Activated CD8-positive, alpha-beta memory T cell treated with anti-CD3 and anti-CD28 coated beads, Interleukin-2, amount 50 U/mL, for 1 hour (primary cell): ENCODE data around the gene TXNDC9.
"Not testable (repeated sequence)": the region's sequence is repeated elsewhere in the genome, so short reads cannot be mapped to it uniquely, and the experiment has no call there.

Experiments used
- DNase-seq: peaks from one replicate; pipeline ENCODE4 v3.0.0-alpha.2; 2020; ENCODE audit errors: extremely low read depth

The TXNDC9 gene, protein sequence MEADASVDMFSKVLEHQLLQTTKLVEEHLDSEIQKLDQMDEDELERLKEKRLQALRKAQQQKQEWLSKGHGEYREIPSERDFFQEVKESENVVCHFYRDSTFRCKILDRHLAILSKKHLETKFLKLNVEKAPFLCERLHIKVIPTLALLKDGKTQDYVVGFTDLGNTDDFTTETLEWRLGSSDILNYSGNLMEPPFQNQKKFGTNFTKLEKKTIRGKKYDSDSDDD

GRCh38 chr2:99335911-99336803, at the start of gene TXNDC9:
TSS of gene TXNDC9 (minus strand) at chr2:99336333. CDS start at chr2:99333210, 3,123 bp downstream.
- DNase-seq: peak; percentile 94

GRCh38 chr2:99382143-99382542, 46.0 kb upstream of the TXNDC9 start:
- DNase-seq: no peak

DNA sequence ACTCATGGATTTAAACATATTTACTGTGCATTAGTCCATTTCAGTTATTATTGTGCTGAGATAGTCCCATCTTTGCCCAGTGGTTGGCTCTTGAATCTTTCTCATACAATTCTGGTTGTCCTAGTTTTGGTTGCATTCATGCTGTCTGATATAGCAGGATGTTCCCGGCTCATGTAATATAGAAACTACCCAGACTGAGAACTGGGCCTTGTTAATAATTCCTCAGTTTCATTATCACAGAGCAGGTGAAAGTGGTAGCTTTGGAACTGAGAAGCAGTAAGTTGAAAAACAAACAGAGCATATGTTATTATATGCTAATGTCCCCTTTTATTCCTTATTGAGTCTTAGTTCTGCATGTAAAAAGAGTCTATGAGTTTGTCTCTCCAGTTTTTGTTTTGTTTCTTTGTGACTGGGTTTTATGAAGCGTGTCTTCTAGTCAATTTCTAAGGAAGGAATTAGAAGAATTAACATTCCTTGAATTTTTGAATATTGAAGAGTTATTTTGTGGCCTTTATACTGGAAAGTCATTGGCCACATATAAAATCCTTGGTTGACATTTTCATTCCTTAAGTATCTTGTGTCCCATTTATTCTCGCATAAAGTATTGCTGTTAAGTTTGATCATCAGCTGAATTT, 44.4 kb upstream of the TXNDC9 start:
- DNase-seq: no peak

- no peak for DNase-seq
Observed at GRCh38 chr2:99377879-99378278, 41.7 kb upstream of the TXNDC9 start.

DNA sequence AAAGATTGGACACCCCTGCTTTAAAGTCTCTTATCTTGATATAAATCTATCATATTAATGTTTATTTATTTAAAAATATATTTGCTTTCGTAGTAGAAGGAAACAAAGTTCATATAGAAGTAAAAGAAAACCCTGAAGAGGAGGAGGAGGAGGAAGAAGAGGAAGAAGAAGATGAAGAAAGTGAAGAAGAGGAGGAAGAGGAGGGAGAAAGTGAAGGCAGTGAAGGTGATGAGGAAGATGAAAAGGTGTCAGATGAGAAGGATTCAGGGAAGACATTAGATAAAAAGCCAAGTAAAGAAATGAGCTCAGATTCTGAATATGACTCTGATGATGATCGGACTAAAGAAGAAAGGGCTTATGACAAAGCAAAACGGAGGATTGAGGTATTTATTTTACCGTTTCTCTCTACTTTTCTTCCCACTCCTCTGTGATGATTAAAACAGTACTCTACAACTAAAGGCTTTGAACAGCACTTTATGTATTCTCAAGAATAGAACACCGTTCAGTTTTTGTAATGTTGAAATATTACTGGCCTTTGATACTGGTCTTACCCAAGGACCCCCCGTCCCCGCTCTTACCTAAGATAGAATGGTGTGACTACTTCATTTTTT, 40.2 kb upstream of the TXNDC9 start:
- no peak for DNase-seq

GRCh38 chr2:99374747-99375146, 38.6 kb upstream of the TXNDC9 start:
- no peak for DNase-seq

- no peak for DNase-seq
Observed at GRCh38 chr2:99373144-99373543, 37.0 kb upstream of the TXNDC9 start.

DNA sequence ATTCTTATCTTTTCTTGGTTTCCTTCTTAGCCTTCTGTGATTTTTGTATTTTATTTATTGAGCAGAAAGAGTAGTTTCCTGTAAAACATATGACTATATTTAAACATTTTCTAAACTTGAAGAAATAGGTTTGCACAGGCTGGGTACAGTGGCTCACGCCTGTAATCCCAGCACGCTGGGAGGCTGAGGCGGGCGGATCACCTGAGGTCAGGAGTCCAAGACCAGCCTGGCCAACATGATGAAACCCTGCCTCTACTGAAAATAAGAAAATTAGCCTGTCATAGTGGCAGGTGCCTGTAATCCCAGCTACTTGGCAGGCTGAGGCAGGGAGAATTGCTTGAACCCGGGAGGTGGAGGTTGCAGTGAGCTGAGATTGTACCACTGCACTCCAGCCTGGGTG, 32.7 kb upstream of the TXNDC9 start:
- DNase-seq: not testable (repeated sequence)

DNA sequence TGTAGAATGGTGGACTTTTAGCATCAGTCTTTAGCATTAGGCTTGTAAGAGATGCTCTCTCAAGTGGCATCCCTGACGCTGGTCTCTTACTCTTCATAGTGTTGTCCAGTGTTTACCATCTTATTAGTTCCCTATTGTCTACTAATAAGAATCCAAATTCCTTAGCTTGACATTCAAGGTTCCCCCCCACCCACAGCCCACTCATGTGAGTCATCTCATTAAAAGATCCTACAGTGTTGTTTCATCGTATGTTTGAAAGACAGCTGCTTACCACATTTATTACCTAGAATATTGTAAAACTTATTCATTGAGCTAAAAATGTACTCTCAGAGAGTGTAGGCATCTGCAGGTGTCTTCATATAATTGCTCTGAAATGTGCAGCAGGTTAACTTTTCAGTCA, 29.5 kb upstream of the TXNDC9 start:
- no peak for DNase-seq

DNA sequence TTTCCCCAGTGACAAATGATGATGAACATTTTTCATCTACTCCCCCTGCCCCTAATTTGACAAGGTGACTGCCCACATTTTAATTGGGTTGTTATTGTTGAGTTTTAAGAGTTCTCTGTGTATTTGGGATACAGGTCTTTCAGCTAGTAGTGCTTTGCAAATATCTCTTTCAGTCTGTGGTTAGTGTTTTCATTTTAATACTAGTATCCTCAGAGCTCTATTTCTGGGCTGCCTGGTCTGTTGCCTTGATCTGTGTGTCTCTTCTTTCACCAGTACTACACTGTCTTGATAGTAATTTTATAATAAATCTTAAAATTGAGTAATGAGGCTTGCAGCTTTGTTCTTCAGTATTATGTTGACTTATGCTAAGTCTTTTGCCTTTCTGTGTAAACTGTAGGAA, 20.7 kb upstream of the TXNDC9 start:
- no peak for DNase-seq

DNA sequence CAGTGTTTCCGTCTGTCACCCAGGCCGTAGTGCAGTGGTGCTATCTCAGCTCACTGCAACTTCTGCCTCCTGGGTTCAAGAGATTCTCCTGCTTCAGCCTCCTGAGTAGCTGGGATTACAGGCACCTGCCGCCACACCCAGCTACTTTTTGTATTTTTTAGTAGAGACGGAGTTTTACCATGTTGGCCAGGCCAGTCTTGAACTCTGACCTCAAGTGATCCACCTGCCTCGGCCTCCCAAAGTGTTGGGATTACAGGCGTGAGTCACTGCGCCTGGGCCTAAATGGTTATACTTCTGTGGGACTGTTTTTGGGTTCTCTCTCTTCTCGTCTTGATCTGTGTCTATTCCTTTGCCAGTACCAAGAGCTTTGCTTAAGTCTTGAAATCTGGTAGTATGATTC, 18.7 kb upstream of the TXNDC9 start:
- DNase-seq: not testable (repeated sequence)

DNA sequence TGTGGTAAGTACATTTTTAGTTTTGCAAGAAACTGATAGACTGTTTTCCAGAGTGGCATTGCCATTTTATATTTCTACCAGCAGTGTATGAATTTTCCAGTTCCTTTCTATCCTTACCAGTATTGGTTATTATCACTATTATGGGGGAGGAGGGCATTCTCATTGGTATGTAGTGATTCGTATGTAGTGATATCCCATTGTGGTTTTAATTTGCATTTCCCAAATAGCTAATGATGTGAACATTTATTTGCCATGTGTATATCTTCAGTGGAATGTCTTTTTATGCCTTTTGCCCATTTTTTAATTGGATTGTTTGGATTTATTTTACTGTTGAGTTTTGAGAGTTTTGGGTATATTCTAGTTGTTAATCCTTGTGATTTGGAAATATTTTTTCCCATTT, 17.9 kb upstream of the TXNDC9 start:
- DNase-seq: no peak

GRCh38 chr2:99350194-99350593, 14.1 kb upstream of the TXNDC9 start:
- no peak for DNase-seq

DNA sequence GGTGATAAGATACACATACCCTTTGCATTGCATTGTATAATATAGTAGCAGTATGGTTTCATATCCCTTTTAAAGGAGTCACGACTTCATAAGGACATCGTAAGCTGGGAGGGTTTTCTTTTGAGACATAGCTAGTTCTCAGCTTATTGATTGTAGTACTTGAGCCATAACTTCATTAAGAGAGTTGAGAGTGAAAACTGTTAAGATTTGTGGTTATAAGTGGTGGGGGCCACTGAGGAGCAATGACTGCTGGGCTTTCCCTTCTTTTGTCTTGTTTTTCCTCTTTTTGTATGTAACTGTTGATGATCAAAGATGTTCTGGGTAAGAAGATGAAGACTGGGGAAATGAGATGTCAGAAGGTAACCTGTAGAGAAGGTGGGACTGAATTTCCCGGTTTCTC, 12.0 kb upstream of the TXNDC9 start:
- no peak for DNase-seq

GRCh38 chr2:99346218-99346617, 10.1 kb upstream of the TXNDC9 start:
- DNase-seq: no peak

GRCh38 chr2:99345446-99345845, 9.3 kb upstream of the TXNDC9 start:
- not testable (repeated sequence) for DNase-seq

DNA sequence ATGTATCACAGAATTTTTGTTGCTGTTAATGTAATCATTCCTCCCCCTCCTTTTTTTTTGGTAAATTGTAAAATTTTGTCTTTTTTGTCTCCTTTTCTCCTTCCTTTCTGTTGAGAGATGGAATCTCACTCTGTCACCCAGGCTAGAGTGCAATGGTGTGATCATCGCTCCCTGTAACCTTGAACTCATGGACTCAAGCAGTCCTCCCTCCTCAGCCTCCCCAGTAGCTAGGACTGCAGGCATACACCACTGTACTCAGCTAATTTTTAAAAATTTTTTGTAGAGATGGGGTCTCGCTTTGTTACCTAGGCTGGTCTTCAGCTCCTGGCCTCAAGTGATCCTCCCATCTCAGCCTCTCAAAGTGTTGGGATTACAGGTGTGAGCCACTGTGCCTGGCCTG, 6.4 kb upstream of the TXNDC9 start:
- no peak for DNase-seq

DNA sequence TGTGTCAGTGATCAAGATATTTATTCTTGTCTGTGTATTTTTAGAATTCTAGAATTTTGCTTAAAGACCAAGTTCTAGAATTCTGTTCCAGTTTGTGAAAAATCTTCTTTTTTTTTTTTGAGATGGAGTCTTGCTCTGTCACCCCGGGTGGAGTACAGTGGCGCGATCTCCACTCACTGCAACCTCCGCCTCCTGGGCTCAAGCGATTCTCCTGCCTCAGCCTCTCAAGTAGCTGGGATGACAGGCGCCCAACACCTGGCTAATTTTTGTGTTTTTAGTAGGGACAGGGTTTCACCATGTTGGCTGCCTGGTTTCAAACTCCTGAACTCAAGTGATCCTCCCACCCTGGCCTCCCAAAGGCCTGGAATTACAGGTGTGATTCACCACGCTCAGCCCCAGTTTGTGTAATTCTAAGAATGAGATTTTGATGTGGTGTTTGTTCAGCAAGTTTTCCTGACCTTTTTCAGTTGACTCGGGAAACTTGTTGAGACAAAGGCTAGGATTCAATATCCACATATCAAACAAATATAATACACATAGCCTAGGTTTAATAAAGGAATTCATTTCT, 4.6 kb upstream of the TXNDC9 start:
- DNase-seq: no peak

- DNase-seq: no peak
Observed at GRCh38 chr2:99338029-99338585, 2.0 kb upstream of the TXNDC9 start.

GRCh38 chr2:99337113-99338028, 1.2 kb upstream of the TXNDC9 start, which contains the start of gene EIF5B:
TSS of gene EIF5B (plus strand) at chr2:99337389. CDS start at chr2:99337555, 166 bp downstream.
- DNase-seq: peak; percentile 79

DNA sequence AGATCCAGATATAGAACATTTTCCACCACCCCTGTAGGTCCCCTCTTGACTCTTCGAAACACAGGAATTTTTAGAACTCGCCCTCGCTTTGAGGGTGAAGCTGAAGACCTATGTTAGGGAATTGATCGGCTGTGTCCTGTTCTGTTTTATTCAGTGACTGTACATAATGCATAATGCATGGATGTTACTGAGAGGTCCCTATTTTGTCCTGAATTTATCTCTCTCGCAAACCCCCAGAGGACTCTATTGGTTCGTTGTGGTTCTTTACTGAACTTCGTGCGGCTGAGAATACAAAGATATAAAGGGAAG, 625 bp upstream of the TXNDC9 start:
- DNase-seq: no peak
